Rectal smooth muscle tissue (tissue), 1 donor: ENCODE results near the gene AMPH.

Experiments used
- H3K27ac ChIP-seq: one replicate; pipeline ENCODE4 v1.7.0; 2013; ENCODE audit warnings: low read depth, low read length, inconsistent platforms
- H3K27me3 ChIP-seq: one replicate; pipeline ENCODE4 v1.7.0; 2013; ENCODE audit warnings: low read length; ENCODE audit not compliant: control insufficient read depth, insufficient read depth
- H3K36me3 ChIP-seq: one replicate; pipeline ENCODE4 v1.7.0; 2013; ENCODE audit warnings: low read length; ENCODE audit not compliant: control insufficient read depth, insufficient read depth
- H3K4me1 ChIP-seq: one replicate; pipeline ENCODE4 v1.7.0; 2013; ENCODE audit warnings: low read length; ENCODE audit not compliant: control insufficient read depth, insufficient read depth
- H3K4me3 ChIP-seq: one replicate; pipeline ENCODE4 v1.7.0; 2013; ENCODE audit warnings: low read length
- H3K9ac ChIP-seq: one replicate; pipeline ENCODE4 v1.7.0; 2013; ENCODE audit warnings: low read length

The AMPH gene

GRCh38 chr7:38554586-38554985 is 76.6 kb downstream of the AMPH start:
- no peak overlapping the region for H3K27ac ChIP-seq
- no peak overlapping the region for H3K4me3 ChIP-seq
- H3K9ac ChIP-seq, result no peak overlapping the region
- no peaks in the 10 kb centered on the region for H3K4me1 ChIP-seq
- H3K36me3 ChIP-seq, result no peaks in the 10 kb centered on the region
- no peaks in the 10 kb centered on the region for H3K27me3 ChIP-seq

GRCh38 chr7:38550836-38551235 is 80.3 kb downstream of the AMPH start:
- H3K4me3 ChIP-seq, result no peak overlapping the region
- H3K36me3 ChIP-seq, result no peaks in the 10 kb centered on the region
- H3K4me1 ChIP-seq, result no peaks in the 10 kb centered on the region
- no peak overlapping the region for H3K9ac ChIP-seq
- no peaks in the 10 kb centered on the region for H3K27me3 ChIP-seq
- no peak overlapping the region for H3K27ac ChIP-seq

GRCh38 chr7:38548605-38549004 is 82.6 kb downstream of the AMPH start:
- H3K27ac ChIP-seq, result no peak overlapping the region

GRCh38 chr7:38546763-38547162 is 84.4 kb downstream of the AMPH start:
- no peaks in the 10 kb centered on the region for H3K27me3 ChIP-seq
- no peak overlapping the region for H3K9ac ChIP-seq
- H3K4me3 ChIP-seq, result no peak overlapping the region

More at GRCh38 chr7:38548605-38549004, 82.6 kb downstream of the AMPH start:
- no peaks in the 10 kb centered on the region for H3K27me3 ChIP-seq
- no peak overlapping the region for H3K4me3 ChIP-seq
- H3K4me1 ChIP-seq, result no peaks in the 10 kb centered on the region
- no peak overlapping the region for H3K9ac ChIP-seq
- no peaks in the 10 kb centered on the region for H3K36me3 ChIP-seq

GRCh38 chr7:38545977-38546376 is 85.2 kb downstream of the AMPH start:
- Histone ChIP-seq H3K4me3 (no peak overlapping the region), H3K36me3 (no peaks in the 10 kb centered on the region), H3K27ac (no peak overlapping the region), H3K9ac (no peak overlapping the region), H3K27me3 (no peaks in the 10 kb centered on the region), H3K4me1 (no peaks in the 10 kb centered on the region)

More at GRCh38 chr7:38546763-38547162, 84.4 kb downstream of the AMPH start:
- no peak overlapping the region for H3K27ac ChIP-seq
- no peaks in the 10 kb centered on the region for H3K36me3 ChIP-seq
- no peaks in the 10 kb centered on the region for H3K4me1 ChIP-seq

GRCh38 chr7:38542156-38542555 is 89.0 kb downstream of the AMPH start:
- no peak overlapping the region for H3K4me3 ChIP-seq
- H3K27ac ChIP-seq, result no peak overlapping the region
- no peaks in the 10 kb centered on the region for H3K36me3 ChIP-seq
- H3K4me1 ChIP-seq, result no peaks in the 10 kb centered on the region
- H3K27me3 ChIP-seq, result no peaks in the 10 kb centered on the region
- H3K9ac ChIP-seq, result no peak overlapping the region

GRCh38 chr7:38541440-38541839 is 89.7 kb downstream of the AMPH start:
- Histone ChIP-seq H3K27me3 (no peaks in the 10 kb centered on the region), H3K36me3 (no peaks in the 10 kb centered on the region), H3K9ac (no peak overlapping the region), H3K4me3 (no peak overlapping the region), H3K4me1 (no peaks in the 10 kb centered on the region), H3K27ac (no peak overlapping the region)

- H3K4me3 ChIP-seq, result no peak overlapping the region
Observed at GRCh38 chr7:38539477-38540081, 91.6 kb downstream of the AMPH start.

GRCh38 chr7:38535073-38535472 is 96.1 kb downstream of the AMPH start:
- no peaks in the 10 kb centered on the region for H3K4me1 ChIP-seq
- no peaks in the 10 kb centered on the region for H3K36me3 ChIP-seq
- no peak overlapping the region for H3K27ac ChIP-seq
- no peaks in the 10 kb centered on the region for H3K27me3 ChIP-seq
- no peak overlapping the region for H3K9ac ChIP-seq
- H3K4me3 ChIP-seq, result no peak overlapping the region

More at GRCh38 chr7:38539477-38540081, 91.6 kb downstream of the AMPH start:
- H3K36me3 ChIP-seq, result no peaks in the 10 kb centered on the region
- no peaks in the 10 kb centered on the region for H3K27me3 ChIP-seq
- H3K9ac ChIP-seq, result no peak overlapping the region
- no peaks in the 10 kb centered on the region for H3K4me1 ChIP-seq
- no peak overlapping the region for H3K27ac ChIP-seq

GRCh38 chr7:38525857-38526256 is 105.3 kb downstream of the AMPH start:
- H3K9ac ChIP-seq, result no peak overlapping the region
- no peaks in the 10 kb centered on the region for H3K36me3 ChIP-seq
- no peak overlapping the region for H3K27ac ChIP-seq
- no peaks in the 10 kb centered on the region for H3K4me1 ChIP-seq
- H3K4me3 ChIP-seq, result no peak overlapping the region
- H3K27me3 ChIP-seq, result no peaks in the 10 kb centered on the region

GRCh38 chr7:38524786-38525185 is 106.4 kb downstream of the AMPH start:
- no peak overlapping the region for H3K4me3 ChIP-seq
- H3K27me3 ChIP-seq, result no peaks in the 10 kb centered on the region
- no peaks in the 10 kb centered on the region for H3K4me1 ChIP-seq
- H3K9ac ChIP-seq, result no peak overlapping the region
- no peaks in the 10 kb centered on the region for H3K36me3 ChIP-seq
- H3K27ac ChIP-seq, result no peak overlapping the region

GRCh38 chr7:38520741-38521140 is 110.4 kb downstream of the AMPH start:
- H3K27me3 ChIP-seq, result no peaks in the 10 kb centered on the region
- H3K9ac ChIP-seq, result no peak overlapping the region
- no peak overlapping the region for H3K4me3 ChIP-seq
- H3K27ac ChIP-seq, result no peak overlapping the region
- no peaks in the 10 kb centered on the region for H3K4me1 ChIP-seq
- H3K36me3 ChIP-seq, result no peaks in the 10 kb centered on the region

GRCh38 chr7:38518541-38518940 is 112.6 kb downstream of the AMPH start:
- Histone ChIP-seq H3K27ac (no peak overlapping the region), H3K4me3 (no peak overlapping the region), H3K4me1 (no peaks in the 10 kb centered on the region)

More at GRCh38 chr7:38518541-38518940, 112.6 kb downstream of the AMPH start:
- Histone ChIP-seq H3K27me3 (no peaks in the 10 kb centered on the region), H3K36me3 (no peaks in the 10 kb centered on the region), H3K9ac (no peak overlapping the region)
